D341Med (cell line): ENCODE results near the gene TOX2.

Source experiments
- DNase-seq: peaks from one replicate; pipeline ENCODE4 v3.0.0; 2012; ENCODE audit warnings: low spot score

The TOX2 gene, protein sequence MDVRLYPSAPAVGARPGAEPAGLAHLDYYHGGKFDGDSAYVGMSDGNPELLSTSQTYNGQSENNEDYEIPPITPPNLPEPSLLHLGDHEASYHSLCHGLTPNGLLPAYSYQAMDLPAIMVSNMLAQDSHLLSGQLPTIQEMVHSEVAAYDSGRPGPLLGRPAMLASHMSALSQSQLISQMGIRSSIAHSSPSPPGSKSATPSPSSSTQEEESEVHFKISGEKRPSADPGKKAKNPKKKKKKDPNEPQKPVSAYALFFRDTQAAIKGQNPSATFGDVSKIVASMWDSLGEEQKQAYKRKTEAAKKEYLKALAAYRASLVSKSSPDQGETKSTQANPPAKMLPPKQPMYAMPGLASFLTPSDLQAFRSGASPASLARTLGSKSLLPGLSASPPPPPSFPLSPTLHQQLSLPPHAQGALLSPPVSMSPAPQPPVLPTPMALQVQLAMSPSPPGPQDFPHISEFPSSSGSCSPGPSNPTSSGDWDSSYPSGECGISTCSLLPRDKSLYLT

DNA sequence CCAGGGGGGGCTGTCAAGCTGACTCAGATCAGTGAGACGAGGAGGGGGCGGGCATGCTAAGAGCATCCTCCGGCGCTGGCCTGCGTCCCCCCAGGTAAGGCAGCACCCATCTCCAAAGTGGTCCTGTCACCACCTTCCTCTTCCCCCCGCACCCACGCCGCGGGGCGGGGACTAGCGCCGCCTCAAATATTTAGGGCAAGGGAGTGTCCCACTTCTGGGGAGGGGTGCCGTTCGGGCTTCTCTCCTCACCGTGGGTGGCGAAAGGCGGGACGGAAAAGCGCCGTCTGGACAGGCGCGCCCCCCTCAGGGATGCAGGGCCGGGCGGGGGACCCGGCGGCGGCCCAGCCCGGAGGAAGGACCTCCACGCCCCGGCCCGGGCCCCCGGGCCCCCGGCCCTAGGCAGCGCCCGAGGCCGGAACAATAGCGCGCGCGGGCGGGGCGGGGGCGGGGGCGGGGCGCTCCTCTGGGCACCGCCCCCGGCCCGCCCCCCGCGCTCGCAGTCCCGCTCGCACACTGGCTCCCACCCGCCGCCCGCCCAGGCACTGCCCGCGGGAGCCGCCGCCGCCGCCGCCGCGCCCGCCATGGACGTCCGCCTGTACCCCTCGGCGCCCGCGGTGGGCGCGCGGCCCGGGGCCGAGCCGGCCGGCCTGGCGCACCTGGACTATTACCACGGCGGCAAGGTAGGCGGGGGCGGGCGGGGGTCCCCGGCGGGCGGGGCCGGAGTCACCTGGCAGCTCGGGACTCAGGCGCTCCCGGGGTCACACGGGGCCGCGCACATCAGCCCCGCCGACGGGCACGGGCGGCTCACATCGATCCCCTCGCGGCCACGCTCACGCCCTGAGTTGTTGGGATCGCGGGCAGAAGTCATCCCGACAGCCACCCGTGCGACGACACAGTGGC lies at the start of gene TOX2:
TOX2 (plus strand) TSS at position 542 of the 900 bp plus-strand sequence; CDS start at position 582, 40 bp downstream.
- DNase-seq, result peak; percentile 74

DNA sequence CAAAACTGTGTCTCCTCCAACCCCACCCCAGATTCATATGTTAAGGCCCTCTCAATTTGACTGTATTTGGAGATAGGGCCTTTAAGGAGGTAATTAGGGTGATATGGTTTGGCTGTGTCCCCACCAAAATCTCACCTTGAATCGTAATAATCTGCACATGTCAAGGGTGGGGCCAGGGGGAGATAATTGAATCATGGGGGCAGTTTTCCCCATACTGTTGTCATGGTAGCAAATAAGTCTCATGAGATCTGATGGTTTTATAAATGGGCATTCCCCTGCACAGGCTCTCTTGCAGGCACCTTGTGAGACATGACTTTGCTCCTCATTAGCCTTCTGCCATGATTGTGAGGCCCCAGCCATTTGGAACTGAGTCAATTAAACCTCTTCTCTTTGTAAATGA lies 46.6 kb upstream of the TOX2 start:
- DNase-seq, result no peak

DNA sequence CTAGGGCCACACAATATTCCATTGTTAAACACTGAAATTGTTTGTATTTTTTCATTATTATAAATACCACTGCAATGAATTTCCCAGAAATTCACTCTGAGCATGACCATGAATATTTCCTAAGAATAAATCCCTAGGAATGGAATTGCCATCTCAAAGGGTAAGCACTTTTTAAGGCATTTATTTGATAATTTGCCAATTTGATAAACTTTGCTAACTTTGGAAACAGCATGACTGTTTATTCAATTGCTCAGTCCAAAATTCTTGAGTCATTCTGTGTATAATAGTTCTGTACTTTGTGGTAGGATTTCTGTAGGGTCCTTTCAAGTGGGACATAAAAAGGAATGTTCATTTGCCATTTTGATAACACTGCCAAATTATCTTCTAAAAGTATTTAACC lies 44.2 kb upstream of the TOX2 start:
- DNase-seq, result no peak

DNA sequence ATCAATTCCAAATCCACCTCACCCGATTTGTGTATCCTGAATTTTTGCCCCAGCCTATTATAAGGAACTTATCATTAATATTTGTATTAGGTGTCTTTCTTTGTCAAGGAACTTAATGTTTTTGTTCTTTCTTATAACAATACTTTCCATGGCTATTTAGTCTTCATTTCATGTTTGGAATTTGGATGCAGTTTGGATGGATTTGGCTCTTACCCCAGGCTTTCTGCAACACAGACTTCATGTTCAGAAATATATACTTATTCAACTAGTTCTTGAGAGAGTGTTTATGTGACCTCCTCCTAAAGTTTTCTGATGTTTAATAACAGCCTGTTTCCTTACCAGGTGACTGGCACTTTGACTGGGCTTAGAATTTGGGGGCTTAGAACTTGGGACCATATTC lies 35.9 kb upstream of the TOX2 start:
- no peak for DNase-seq

DNA sequence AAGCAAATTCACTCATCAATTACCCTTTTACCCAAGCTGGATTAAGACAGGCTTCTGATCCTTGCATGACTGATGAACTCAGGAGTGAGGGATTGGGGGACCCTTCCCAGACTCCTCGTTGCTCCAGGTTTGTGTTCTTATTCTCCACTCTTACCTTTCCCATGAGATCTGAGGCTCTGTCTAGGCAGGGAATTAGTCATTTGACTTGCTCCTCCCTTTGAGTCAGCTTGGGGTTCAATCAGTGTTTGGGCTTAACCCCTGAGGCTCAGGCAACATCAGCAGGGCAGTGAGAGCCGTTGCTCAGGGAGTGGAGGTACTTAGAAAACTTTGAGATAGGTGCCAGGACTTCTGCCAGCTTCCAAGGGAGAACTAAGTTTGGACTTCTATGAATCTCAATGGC lies 20.7 kb upstream of the TOX2 start:
- no peak for DNase-seq

DNA sequence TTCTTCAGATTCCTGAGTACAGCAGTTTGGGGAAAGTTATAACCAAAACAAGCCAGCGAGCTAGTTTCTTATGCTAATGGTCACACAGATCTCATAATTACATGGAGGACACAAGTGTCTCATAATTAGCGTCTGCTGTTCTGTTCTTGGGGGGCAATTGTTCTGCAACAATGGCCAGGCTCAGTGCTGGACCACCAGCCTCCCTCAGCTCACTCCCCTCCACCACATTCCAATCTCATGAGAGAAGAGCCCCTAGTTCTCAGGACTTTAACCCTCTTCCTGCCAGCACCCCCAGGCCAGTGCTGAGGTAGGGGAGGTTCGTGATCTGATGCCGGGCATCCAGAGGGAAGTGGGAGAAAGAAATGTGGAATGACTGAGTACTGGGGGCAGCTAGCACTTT lies 20.2 kb upstream of the TOX2 start:
- DNase-seq, result no peak

DNA sequence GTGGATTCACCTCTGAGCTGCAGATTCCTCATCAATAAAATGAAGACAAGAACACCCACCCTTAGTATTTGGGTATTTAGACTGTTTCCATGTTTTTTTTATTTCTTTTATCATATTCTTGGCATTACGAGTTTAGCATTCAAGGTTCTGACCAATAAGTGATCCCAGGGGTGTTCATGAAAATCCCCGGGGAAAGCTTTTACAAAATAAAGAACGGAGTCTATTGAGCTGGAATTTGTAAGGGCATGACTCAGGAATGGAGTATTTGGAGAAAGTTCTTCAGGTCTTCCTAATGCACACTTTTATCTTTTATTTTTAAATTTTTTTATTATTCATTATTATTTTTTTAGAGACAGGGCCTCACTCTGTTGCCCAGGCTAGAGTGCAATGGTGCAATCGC lies 19.4 kb upstream of the TOX2 start:
- DNase-seq, result no peak

DNA sequence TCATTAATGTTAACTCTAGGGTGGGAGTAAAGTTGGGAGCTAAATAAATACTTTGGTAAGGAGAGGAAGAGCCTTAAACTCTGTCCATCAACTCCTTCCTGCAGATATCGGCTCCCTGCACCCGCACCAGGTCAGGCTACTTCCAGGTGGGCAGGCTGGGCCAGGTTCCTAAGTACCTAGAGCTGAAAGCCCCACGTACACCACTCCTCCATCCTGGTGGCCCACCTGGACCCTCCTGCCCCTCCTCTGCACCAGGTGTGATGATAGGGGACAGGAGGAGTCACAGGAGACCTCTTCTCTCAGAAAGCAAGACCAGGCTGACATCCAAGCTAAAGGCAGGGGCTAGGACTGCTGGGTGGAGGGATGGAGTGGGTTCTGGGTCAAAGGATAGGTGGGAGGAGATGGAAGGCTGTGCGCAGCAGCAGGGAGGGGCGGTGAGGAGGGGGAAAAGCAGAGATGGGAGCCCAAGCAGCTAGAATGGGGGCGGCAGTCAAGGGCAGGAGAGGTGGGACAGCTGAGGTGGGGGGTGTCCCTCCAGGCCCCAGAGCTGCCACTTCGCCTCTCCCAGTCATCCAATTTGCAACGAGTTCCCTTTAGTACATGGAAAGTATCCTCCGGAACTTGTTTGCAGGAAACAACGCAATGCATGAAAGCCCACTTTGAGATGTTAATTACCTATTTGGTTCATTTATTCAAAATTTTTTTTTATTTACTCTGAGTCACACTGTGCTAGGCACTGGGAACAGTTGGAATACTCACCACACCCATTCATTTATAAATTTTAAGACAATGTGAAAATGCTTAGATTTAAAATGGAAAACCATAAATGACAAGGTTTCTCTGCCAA lies 15.2 kb upstream of the TOX2 start:
- DNase-seq, result no peak

DNA sequence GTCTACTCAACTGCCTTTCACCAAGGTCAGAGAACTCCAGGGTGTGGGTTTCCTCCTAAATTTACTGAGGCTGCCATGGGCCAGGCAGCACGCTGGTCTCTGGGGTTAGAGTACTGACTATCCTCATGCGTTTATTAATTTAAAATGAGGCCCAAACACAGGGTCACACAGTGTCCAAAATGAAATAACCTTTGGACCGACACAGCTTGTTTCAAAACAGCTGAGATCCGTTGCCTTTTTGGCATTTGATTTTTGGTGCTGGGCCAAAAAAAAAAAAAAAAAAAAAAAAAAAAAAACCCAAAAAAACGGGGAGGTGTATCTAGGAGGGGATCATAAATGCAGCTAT lies 14.6 kb upstream of the TOX2 start:
- no peak for DNase-seq

DNA sequence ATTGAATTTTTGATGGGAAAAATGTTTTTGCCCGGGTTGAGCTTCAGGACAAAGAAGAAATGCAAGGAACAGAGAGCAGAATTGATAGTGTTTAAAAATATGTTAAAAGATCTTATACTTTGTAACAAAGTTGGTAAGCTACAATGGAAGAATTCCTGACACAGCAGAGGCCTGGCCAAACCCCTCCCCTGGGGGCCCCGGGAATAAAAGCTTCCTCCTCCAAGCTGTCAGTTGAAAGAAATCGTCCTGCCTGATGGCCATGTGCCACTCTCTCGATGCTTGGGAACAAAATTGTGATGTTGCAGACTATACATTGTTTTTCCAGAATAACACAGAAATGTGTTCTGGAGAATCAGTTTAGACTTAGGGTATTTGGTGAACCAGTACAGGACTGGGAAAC lies 14.2 kb upstream of the TOX2 start:
- DNase-seq, result no peak

DNA sequence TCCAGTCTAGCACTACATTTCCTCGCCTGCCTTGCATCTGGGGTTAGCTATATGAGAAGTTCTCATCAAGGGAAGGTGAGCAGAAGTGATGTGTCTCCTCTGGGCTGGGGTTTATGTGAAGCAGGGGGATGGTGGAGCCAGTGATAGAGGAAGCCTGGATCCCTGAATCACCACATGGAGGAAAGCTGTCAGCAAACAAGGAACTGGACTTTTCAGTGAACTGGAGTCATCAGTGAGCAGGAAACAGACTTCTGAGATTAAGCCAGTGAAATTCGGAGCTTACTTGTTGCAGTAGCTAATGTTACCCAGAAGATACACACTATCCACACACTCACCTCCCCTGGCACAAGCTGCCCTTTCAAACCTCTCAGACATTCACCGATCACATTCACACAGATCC lies 13.4 kb upstream of the TOX2 start:
- DNase-seq, result no peak

DNA sequence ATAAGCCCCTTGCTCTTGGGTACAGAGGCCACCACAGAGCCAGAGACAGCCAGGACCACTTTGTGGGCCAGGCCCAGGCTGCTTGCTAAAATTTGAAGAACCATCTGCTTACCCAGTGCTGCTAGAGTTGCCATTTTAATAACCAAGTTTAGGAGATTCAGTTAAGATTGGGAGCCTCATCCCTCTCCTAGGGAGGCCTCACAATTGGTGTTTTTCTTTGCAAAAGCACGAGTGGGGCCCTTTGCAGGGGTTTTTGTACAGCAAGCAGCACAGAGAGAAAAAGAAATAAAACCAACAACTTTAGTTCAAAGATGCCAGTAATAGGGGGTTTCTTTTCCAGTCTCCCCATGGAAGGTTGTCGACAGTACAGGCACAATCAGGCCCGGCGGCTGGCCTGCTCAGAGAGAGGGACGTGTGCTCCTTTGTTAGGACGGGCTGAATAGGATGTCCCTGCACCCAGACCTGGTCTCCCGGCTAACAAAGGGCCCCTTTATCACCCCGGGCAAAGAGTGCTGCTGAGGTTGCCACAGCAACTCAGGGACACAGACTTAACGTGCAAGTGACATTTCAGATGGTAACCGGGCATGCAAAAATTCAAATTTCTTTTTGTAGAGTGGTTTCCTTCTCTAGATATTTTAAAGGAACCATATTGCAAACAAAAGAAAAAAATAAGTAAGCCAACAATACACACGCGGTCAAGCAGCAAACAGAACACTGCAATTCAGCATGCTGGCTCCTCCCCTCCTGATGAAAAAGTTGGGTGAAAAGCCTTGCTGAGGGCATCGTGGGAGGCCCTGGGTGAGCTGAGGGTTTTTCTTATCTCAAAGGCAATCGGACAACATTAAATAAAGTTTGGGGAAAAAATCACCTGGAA lies 10.5 kb upstream of the TOX2 start:
- DNase-seq, result no peak

DNA sequence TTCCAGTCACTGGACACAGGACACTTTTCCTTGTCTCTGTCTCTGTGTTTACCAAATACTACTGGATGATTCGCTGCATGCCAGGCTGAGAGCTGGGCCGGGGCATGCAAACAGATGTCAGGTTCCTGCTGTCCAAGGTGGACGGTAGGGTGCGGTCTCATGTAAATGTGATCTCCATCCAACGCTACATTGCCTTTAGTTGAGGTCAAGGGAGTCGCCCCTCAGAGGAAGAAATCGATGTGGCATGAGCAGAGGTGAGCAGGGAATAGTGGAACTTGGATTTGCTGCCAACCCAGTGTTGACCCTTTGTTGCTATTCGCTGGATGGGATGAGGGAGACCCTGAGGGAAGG lies 9.8 kb upstream of the TOX2 start:
- DNase-seq, result no peak

DNA sequence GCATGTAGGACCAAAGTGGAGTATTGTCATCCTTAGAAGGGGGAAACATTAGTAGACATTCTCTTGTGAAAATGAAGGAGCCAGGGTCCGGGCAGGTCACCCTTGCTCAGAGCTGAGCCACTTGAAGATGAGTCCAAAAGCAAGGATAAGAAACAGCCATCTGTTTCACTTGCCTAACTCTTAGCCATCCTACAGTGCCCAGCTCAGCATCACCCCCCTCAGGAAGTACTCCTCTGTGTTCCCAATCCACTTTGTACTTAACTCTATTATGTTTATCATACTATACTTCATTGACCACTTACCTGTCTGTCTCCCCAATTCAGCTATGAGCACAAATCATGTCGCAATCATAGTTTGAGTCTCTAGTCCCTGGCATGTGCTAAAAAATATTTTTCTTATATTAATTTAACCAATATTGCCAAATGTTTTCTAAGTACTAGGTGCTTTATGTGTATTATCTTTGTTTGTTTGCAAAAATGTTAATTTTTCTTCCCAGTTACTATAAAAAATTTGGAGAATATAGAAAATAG lies 8.1 kb upstream of the TOX2 start:
- DNase-seq, result no peak

DNA sequence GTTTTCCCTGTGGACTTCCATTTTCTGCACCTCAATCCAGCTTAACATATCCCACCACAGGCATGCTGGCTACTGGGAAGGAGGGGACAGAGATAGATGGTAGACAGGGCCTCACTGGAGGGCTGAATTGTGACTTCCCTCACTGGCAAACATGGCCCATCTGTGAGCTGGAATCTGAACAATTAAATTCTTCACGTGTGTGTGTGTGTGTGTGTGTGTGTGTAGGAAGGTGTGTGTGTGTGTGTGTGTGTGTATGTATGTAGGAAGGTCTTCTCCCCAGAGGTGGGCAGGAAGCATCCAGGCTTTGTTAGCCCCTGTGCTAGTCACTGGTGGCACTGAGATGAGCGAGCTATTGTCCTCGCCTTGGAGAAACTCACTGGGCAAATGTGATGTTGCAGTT lies 5.4 kb upstream of the TOX2 start:
- DNase-seq, result no peak

DNA sequence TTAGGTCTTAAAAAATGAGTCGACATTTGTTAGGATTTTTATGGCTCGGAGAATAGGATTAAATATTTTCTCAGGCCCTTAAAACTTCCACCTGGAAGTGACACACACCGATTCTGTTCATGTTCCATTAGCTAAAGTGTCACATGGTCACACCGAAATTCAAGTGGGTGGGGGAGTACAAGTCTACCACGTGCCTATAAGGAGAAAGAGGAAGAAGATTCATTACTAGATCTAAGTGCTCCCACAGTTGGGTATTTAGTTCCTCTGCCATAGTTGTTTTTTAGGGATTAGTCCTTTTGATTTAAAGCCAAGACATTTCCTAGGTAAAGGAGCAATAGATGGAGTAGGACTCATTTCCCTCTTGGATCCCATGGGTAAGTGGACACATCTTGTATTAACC lies 4.9 kb upstream of the TOX2 start:
- no peak for DNase-seq

DNA sequence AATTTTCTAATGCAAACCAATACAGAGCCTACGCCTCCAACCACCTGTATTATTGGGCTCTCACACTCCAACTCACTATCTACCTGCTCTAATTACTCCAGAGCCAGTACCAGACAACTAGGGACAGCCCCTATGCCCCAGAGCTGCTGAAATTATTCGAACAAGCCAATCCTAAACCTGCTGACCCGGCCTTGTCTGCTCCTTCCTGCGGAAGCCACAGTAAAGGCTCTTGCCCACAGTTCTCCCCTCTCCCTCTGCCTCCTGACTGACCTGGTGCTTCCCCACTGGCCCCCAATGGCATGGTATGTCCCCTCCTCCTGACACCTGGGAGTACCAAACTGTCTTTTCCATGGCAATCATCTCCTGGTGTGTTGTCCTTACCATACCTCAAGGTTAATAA lies 4.1 kb upstream of the TOX2 start:
- DNase-seq, result no peak

DNA sequence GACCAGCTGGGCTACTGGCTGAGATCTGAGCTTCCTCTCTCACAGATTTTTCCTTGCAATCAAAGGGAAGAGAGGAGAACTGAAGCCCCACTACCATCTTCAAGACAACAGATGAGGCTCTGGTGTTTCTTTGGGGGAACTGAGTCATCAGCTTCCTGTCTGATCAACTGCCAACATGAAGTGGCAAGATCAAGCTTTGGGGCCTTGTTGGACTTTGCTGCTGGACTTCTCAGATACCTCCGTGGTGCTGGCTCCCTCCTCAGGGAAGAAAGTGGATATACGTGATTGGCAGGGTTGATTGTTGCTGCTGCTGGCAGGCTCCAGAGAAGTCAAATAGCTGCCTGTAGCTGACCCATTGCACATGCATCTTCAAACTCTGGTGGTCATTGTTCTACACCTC lies 3.6 kb upstream of the TOX2 start:
- DNase-seq, result no peak

DNA sequence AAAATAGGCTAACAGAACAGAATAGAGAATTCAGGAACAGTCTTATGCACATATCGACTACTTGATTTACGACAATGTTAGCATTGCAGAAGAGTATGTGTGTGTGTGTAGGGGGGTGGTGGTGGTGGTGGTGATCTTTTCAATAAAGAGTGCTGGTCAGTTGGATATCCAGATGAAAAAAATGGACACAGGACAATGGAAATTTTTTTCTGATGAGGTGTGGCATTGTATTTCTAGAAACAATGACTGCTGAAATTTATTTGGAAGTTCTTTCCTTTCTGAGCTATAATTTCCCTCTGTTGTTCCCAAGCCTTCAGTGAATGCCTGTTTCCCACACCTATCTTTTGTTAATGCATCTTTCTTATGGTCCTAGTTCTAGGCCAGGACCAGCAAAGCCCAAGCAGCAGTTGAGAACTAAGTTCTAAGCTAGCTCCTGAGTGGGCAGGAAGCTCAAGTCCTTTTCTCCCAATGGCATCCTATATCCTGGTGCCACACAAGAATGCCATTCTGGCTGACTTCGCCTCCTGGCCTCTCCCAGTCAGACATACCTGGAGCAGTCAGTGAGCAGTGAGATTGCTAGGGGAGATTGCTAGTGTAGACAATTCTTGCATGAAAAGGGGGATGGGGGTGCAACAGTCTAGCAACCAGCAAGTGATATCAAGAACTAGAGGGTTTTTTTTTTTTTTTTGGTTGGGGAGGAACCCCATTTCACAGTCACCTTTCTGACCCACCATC lies 1.2 kb upstream of the TOX2 start:
- DNase-seq, result no peak
